OCI-LY7 (cell line): ENCODE data around the gene KCNN3. TPM values are rescaled to one million over a fixed set of nuclear protein-coding genes. Genes with fewer than 3 reads are reported as not detected.

Experiments
- BruUV-seq: library from RNA; stranded (reverse); fragments of 400-500 nt; replicated peaks from 2 replicates; lab custom pipeline; 2021; lab: Mats Ljungman, UMichigan
- CTCF ChIA-PET: fragments of 300-600 bp; sonication (Branson Sonifier 250); formaldehyde crosslinking; loops from one replicate; lab custom pipeline; 2022; ENCODE audit warnings: antibody characterized with exemption; ENCODE audit not compliant: unreplicated experiment; lab: Charles Lee
- POLR2A ChIA-PET: fragments of 300-600 bp; sonication (Branson Sonifier 250); formaldehyde crosslinking; loops from one replicate; lab custom pipeline; 2022; ENCODE audit warnings: antibody characterized with exemption; lab: Charles Lee
- DNase-seq: peaks from one replicate; pipeline ENCODE4 v3.0.0-alpha.2; 2015; ENCODE audit warnings: low spot score
- H2AFZ ChIP-seq: fragments of 200-600 bp; sonication (generic), shearing (Covaris generic); 2 replicates; pipeline ENCODE4 v1.6.1; 2014; ENCODE audit warnings: mild to moderate bottlenecking, antibody characterized with exemption, low read length, moderate library complexity
- H3K27ac ChIP-seq: fragments of 200-600 bp; sonication (generic); 2 replicates; pipeline ENCODE4 v1.5.1; 2014; ENCODE audit warnings: mixed run types, low read depth, mild to moderate bottlenecking, moderate library complexity, low read length, inconsistent platforms; ENCODE audit not compliant: poor library complexity, severe bottlenecking
- H3K36me3 ChIP-seq: fragments of 200-600 bp; sonication (generic); 2 replicates; pipeline ENCODE4 v1.6.1; 2014; ENCODE audit warnings: mild to moderate bottlenecking, antibody characterized with exemption, low read length, moderate library complexity, mixed read lengths; ENCODE audit not compliant: insufficient read depth
- H3K4me1 ChIP-seq: fragments of 200-600 bp; sonication (generic); 2 replicates; pipeline ENCODE4 v1.5.1; 2014; ENCODE audit warnings: mild to moderate bottlenecking, low read length; ENCODE audit not compliant: insufficient read depth, poor library complexity, severe bottlenecking
- H3K4me2 ChIP-seq: fragments of 200-600 bp; sonication (generic); 2 replicates; pipeline ENCODE4 v1.6.1; 2014; ENCODE audit warnings: mild to moderate bottlenecking, low read length
- H3K4me3 ChIP-seq: fragments of 200-600 bp; sonication (generic); 2 replicates; pipeline ENCODE4 v1.5.1; 2014; ENCODE audit warnings: mild to moderate bottlenecking, low read depth, low read length; ENCODE audit not compliant: poor library complexity, severe bottlenecking
- H3K79me2 ChIP-seq: fragments of 200-600 bp; sonication (generic); 2 replicates; pipeline ENCODE4 v1.6.1; 2016; ENCODE audit warnings: low read depth, mild to moderate bottlenecking, low read length, moderate library complexity, mixed read lengths; ENCODE audit not compliant: insufficient read depth
- H3K9me2 ChIP-seq: fragments of 200-600 bp; sonication (generic); 2 replicates; pipeline ENCODE4 v1.6.1; 2016; ENCODE audit warnings: mild to moderate bottlenecking, low read length, mixed read lengths; ENCODE audit not compliant: insufficient read depth
- H3K9me3 ChIP-seq: fragments of 200-600 bp; sonication (generic); 2 replicates; pipeline ENCODE4 v1.6.1; 2014; ENCODE audit warnings: mild to moderate bottlenecking, mixed run types, low read length, mixed read lengths
- H4K20me1 ChIP-seq: fragments of 200-600 bp; sonication (generic); 2 replicates; pipeline ENCODE4 v1.6.1; 2014; ENCODE audit warnings: mild to moderate bottlenecking, antibody characterized with exemption, low read length, moderate library complexity, mixed read lengths; ENCODE audit not compliant: insufficient read depth
- CTCF ChIP-seq: fragments of 200-600 bp; sonication (generic); conservative IDR thresholded peaks from 2 replicates; pipeline ENCODE4 v1.5.1; 2014; ENCODE audit warnings: mild to moderate bottlenecking, antibody characterized with exemption, low read length, moderate library complexity, mixed read lengths
- EZH2phosphoT487 ChIP-seq: fragments of 200-600 bp; sonication (generic); IDR thresholded peaks from 2 replicates; pipeline ENCODE4 v1.6.1; 2018; ENCODE audit warnings: low read depth, borderline replicate concordance, mild to moderate bottlenecking, mixed run types, antibody characterized with exemption, low read length, moderate library complexity, mixed read lengths
- intact Hi-C: fragments of 100-400 bp; cut with micrococcal nuclease; formaldehyde crosslinking; loops from one replicate; pipeline ENCODE4 v1.10.0; 2022; ENCODE audit not compliant: unreplicated experiment
- total RNA-seq, 2 experiments: library from RNA; depleted of rRNA in 1 of 2; stranded (reverse); fragments of >200 nt in 1 of 2; shearing (Covaris generic) in 1 of 2; gene quantifications; 2 replicates each; pipeline ENCODE4 v1.2.3, GENCODE V29; 2014 to 2022

KCNN3 gene
- total RNA-seq, 2 experiments from 2014 or later, result 14.8 to 50.8 TPM

GRCh38 chr1:154833841-154834240 is 36.2 kb downstream of the KCNN3 start:
- Histone ChIP-seq H3K4me2 (no peak overlapping the region), H3K4me3 (no peak overlapping the region), H4K20me1 (no peaks in the 10 kb centered on the region), H3K4me1 (peaks cover 35% of the 10 kb centered on the region), H3K27ac (no peak overlapping the region), H2AFZ (no peak overlapping the region), H3K9me3 (no peaks in the 10 kb centered on the region), H3K9me2 (no peaks in the 10 kb centered on the region), H3K79me2 (no peaks in the 10 kb centered on the region), H3K36me3 (peaks cover 7% of the 10 kb centered on the region; the same call in 1 of the 2 replicates)
- no TSS peak for BruUV-seq
- ChIA-PET POLR2A (no interaction called here), CTCF (no interaction called here)
- TF ChIP-seq CTCF (no peak), EZH2phosphoT487 (no peak)
- intact Hi-C loops, result no loop called here
- DNase-seq, result no peak

GRCh38 chr1:154833209-154833608 is 36.9 kb downstream of the KCNN3 start:
- Histone ChIP-seq H3K27ac (no peak overlapping the region), H3K79me2 (no peaks in the 10 kb centered on the region), H3K36me3 (peaks cover 7% of the 10 kb centered on the region; the same call in 1 of the 2 replicates), H2AFZ (no peak overlapping the region), H3K4me1 (peaks cover 29% of the 10 kb centered on the region), H3K4me3 (no peak overlapping the region), H3K4me2 (no peak overlapping the region), H3K9me3 (no peaks in the 10 kb centered on the region), H4K20me1 (no peaks in the 10 kb centered on the region), H3K9me2 (no peaks in the 10 kb centered on the region)
- TF ChIP-seq EZH2phosphoT487 (no peak), CTCF (no peak)
- BruUV-seq, result no TSS peak
- DNase-seq, result no peak
- ChIA-PET POLR2A (no interaction called here), CTCF (no interaction called here)
- intact Hi-C loops, result no loop called here

- DNase-seq, result no peak
- Histone ChIP-seq H3K9me3 (no peaks in the 10 kb centered on the region), H3K27ac (no peak overlapping the region), H3K4me1 (peaks cover 20% of the 10 kb centered on the region), H3K36me3 (peaks cover 7% of the 10 kb centered on the region; the same call in 1 of the 2 replicates), H3K9me2 (no peaks in the 10 kb centered on the region), H4K20me1 (no peaks in the 10 kb centered on the region), H3K4me3 (no peak overlapping the region), H3K4me2 (no peak overlapping the region), H2AFZ (no peak overlapping the region), H3K79me2 (no peaks in the 10 kb centered on the region)
- intact Hi-C loops, result no loop called here
- TF ChIP-seq EZH2phosphoT487 (no peak), CTCF (no peak)
- no TSS peak for BruUV-seq
- ChIA-PET CTCF (no interaction called here), POLR2A (no interaction called here)
These were observed 37.7 kb downstream of the KCNN3 start for GRCh38 chr1:154832384-154832783.
